Breast epithelium (tissue), 3 donors: ENCODE data around the gene RYR3.

ENCODE experiments used
- CTCF ChIP-seq, 3 donors: fragments of 450-650 bp; IDR thresholded peaks; one replicate each; pipeline ENCODE4 v1.5.1; 2016 to 2017; ENCODE audit warnings: antibody characterized with exemption in 3 of 3, mild to moderate bottlenecking in 3 of 3, moderate library complexity in 3 of 3
- POLR2A ChIP-seq: fragments of 450-650 bp; IDR thresholded peaks from one replicate; pipeline ENCODE4 v1.6.1; 2016; ENCODE audit warnings: antibody characterized with exemption, mild to moderate bottlenecking, moderate library complexity
- POLR2AphosphoS5 ChIP-seq, 3 donors: sonication (generic); formaldehyde crosslinking; IDR thresholded peaks; one replicate each; pipeline ENCODE4 v1.6.1; 2017; ENCODE audit warnings: antibody characterized with exemption in 3 of 3

GRCh38 chr15:33304924-33305323, 5.8 kb upstream of the RYR3 start:
- TF ChIP-seq CTCF (IDR thresholded peaks at IDR 0.05) (no peak), POLR2A (no peak), POLR2AphosphoS5 (IDR thresholded peaks at IDR 0.05) (no peak)
